ENCODE results near the gene CPA3. TPM values are rescaled to one million over a fixed set of nuclear protein-coding genes. Genes with fewer than 3 reads are reported as not detected.

Gene CPA3
- total and polyA plus RNA-seq, 2 of the 13 experiments (the other 11 are each of a cell fraction or from before 2014, with no cell fraction given): not detected

GRCh38 chr3:148881286-148881685, 16.2 kb downstream of the CPA3 start:
- ATAC-seq (no peak), FAIRE-seq (no peak), DNase-seq (ENCODE audit: low spot score) (no peak)
- H4K20me1 ChIP-seq (ENCODE audit: insufficient read depth, low read length): no peaks in the 10 kb centered on the region
- no peaks in the 10 kb centered on the region for H3K36me3 ChIP-seq (replicated peaks in 1 of 2; ENCODE audit: control insufficient read depth in 1 of 2, insufficient read depth in 2 of 2, low read length in 2 of 2)
- no peaks in the 10 kb centered on the region for H3K79me2 ChIP-seq (ENCODE audit: insufficient read depth, low read length)
- H3K4me1 ChIP-seq (ENCODE audit: insufficient read depth, low read length): no peaks in the 10 kb centered on the region
- BruUV-seq (replicated peaks): no TSS peak
- no peak overlapping the region for H3K4me3 ChIP-seq (replicated peaks in 1 of 3; ENCODE audit: insufficient read depth in 1 of 3, low read depth in 2 of 3, low read length in 3 of 3)
- H2AFZ ChIP-seq (ENCODE audit: low read length): no peak overlapping the region
- TF ChIP-seq ARNTL (CRISPR knock-in tag; IDR thresholded peaks at IDR 0.05) (no peak), RFXAP (CRISPR knock-in tag; IDR thresholded peaks at IDR 0.05; ENCODE audit: borderline replicate concordance) (no peak), TBX3 (IDR thresholded peaks at IDR 0.05; ENCODE audit: borderline replicate concordance) (no peak), ATF1 (CRISPR knock-in tag; IDR thresholded peaks at IDR 0.05) (no peak), CREB1 (IDR thresholded peaks at IDR 0.05) (no peak), CREB1 (CRISPR knock-in tag; IDR thresholded peaks at IDR 0.05) (no peak), IKZF1 (IDR thresholded peaks at IDR 0.05) (no peak), ZNF512B (CRISPR knock-in tag; IDR thresholded peaks at IDR 0.05; ENCODE audit: borderline replicate concordance) (no peak), SP2 (CRISPR knock-in tag; IDR thresholded peaks at IDR 0.05) (no peak), CHCHD3 (CRISPR knock-in tag; IDR thresholded peaks at IDR 0.05) (no peak), ZC3H13 (CRISPR knock-in tag; IDR thresholded peaks at IDR 0.05) (no peak), ZNF652 (CRISPR knock-in tag; IDR thresholded peaks at IDR 0.05; ENCODE audit: borderline replicate concordance, low read depth) (no peak), ZNF713 (CRISPR knock-in tag; IDR thresholded peaks at IDR 0.05) (no peak), MEIS1 (CRISPR knock-in tag; IDR thresholded peaks at IDR 0.05; ENCODE audit: borderline replicate concordance) (no peak)
- no peaks in the 10 kb centered on the region for H3K9me3 ChIP-seq (ENCODE audit: low read length)
- in situ Hi-C loops (cut with HindIII; ENCODE audit: extremely low pct_ligation_motif_present, low pct_unique_long_range_greater_than_20kb) (no loop called here), intact Hi-C loops (cut with micrococcal nuclease; ENCODE audit: unreplicated experiment) (loop anchor here (5.0 kb wide), 2 partner anchors 154 to 504 kb away; no protein-coding TSS in a partner anchor)
- H3K27ac ChIP-seq (ENCODE audit: extremely low read length, insufficient read depth, low read length): no peak overlapping the region
- ChIA-PET CTCF (ENCODE audit: low intra/inter-chr PET ratio, low total read pairs) (no interaction called here), POLR2A (no interaction called here)
- WGBS (ENCODE audit: low lambda C conversion rate): 2% methylated on average over 2 of the region's 2 CpGs
- H3K27me3 ChIP-seq (ENCODE audit: control insufficient read depth in 1 of 2, insufficient read depth in 2 of 2, low read length in 2 of 2): no peaks in the 10 kb centered on the region
- H3K9ac ChIP-seq (ENCODE audit: insufficient read depth, low read depth, low read length): no peak overlapping the region
- no peak overlapping the region for H3K4me2 ChIP-seq (ENCODE audit: low read depth, low read length)

Measured in HepG2 (cell line).